ENCODE measurements around the gene MED26. TPM values are rescaled to one million over a fixed set of nuclear protein-coding genes. Genes with fewer than 3 reads are reported as not detected.

The MED26 gene
- total RNA-seq, 1 donor = 7.3 TPM

GRCh38 chr19:16584248-16585093 lies 43.5 kb downstream of the MED26 start:
- no peak overlapping the region for H3K4me3 ChIP-seq (ENCODE audit: low read depth, low read length)
- peak; percentile 91 for DNase-seq (ENCODE audit: low read depth)
- TF ChIP-seq CTCF (IDR thresholded peaks at IDR 0.05; ENCODE audit: insufficient read depth, low read depth, low read length) = no peak

GRCh38 chr19:16582486-16583261 lies 45.3 kb downstream of the MED26 start:
- no peak for DNase-seq (ENCODE audit: low read depth)
- no peak overlapping the region for H3K4me3 ChIP-seq (ENCODE audit: low read depth, low read length)
- no peak for TF ChIP-seq CTCF (IDR thresholded peaks at IDR 0.05; ENCODE audit: insufficient read depth, low read depth, low read length)

- DNase-seq (ENCODE audit: low read depth) = peak; percentile 55
- no peak overlapping the region for H3K4me3 ChIP-seq (ENCODE audit: low read depth, low read length)
- no peak for TF ChIP-seq CTCF (IDR thresholded peaks at IDR 0.05; ENCODE audit: insufficient read depth, low read depth, low read length)
These were observed 46.0 kb downstream of the MED26 start for GRCh38 chr19:16581971-16582343.

GRCh38 chr19:16581145-16581970 lies 46.6 kb downstream of the MED26 start:
- H3K4me3 ChIP-seq (ENCODE audit: low read depth, low read length) = no peak overlapping the region
- no peak for DNase-seq (ENCODE audit: low read depth)
- no peak for TF ChIP-seq CTCF (IDR thresholded peaks at IDR 0.05; ENCODE audit: insufficient read depth, low read depth, low read length)

- no peak for DNase-seq (ENCODE audit: low read depth)
- no peak for TF ChIP-seq CTCF (IDR thresholded peaks at IDR 0.05; ENCODE audit: insufficient read depth, low read depth, low read length)
- H3K4me3 ChIP-seq (ENCODE audit: low read depth, low read length) = no peak overlapping the region
These were observed 48.6 kb downstream of the MED26 start for GRCh38 chr19:16579381-16579780.

GRCh38 chr19:16577531-16577985 lies 50.4 kb downstream of the MED26 start:
- TF ChIP-seq CTCF (IDR thresholded peaks at IDR 0.05; ENCODE audit: insufficient read depth, low read depth, low read length) = no peak
- no peak overlapping the region for H3K4me3 ChIP-seq (ENCODE audit: low read depth, low read length)
- no peak for DNase-seq (ENCODE audit: low read depth)

All from fibroblast of villous mesenchyme (primary cell).